Stimulated activated effector memory CD8-positive, alpha-beta T cell treated with anti-CD3 and anti-CD28 coated beads, Interleukin-12 subunit alpha, Interleukin-12 subunit beta, amount 100 ng/mL, for 72 hours (primary cell): ENCODE measurements around the gene BCL2L1.

ENCODE experiments used
- ATAC-seq: fragments of 150-1000 bp; cut with Tn5 transposase; 2 replicates; pipeline ENCODE4 v1.10.0; 2021
- DNase-seq, 2 donors: peaks; one replicate each; pipeline ENCODE4 v3.0.0; 2021 to 2022; ENCODE audit warnings: low spot score in 2 of 2
- H3K27ac Mint-ChIP-seq: one replicate; pipeline ENCODE4 v1.8.0; 2022; ENCODE audit warnings: mild to moderate bottlenecking, mixed read lengths
- H3K36me3 Mint-ChIP-seq: one replicate; pipeline ENCODE4 v1.8.0; 2022; ENCODE audit warnings: mild to moderate bottlenecking, mixed read lengths
- H3K4me1 Mint-ChIP-seq: one replicate; pipeline ENCODE4 v1.8.0; 2022; ENCODE audit warnings: mixed read lengths
- H3K4me3 Mint-ChIP-seq: one replicate; pipeline ENCODE4 v1.8.0; 2022; ENCODE audit warnings: mild to moderate bottlenecking, mixed read lengths
- H3K9me3 Mint-ChIP-seq: one replicate; pipeline ENCODE4 v1.8.0; 2022; ENCODE audit warnings: mixed read lengths

Gene BCL2L1

GRCh38 chr20:31746068-31746878, 23.6 kb upstream of the BCL2L1 start:
- no peak overlapping the region for H3K27ac Mint-ChIP-seq
- peaks cover 65% of the 10 kb centered on the region for H3K36me3 Mint-ChIP-seq

GRCh38 chr20:31740656-31741323, 18.1 kb upstream of the BCL2L1 start:
- no peaks in the 10 kb centered on the region for H3K4me1 Mint-ChIP-seq
- no peaks in the 10 kb centered on the region for H3K9me3 Mint-ChIP-seq
- ATAC-seq (no peak), DNase-seq (no peak)
- peaks cover 44% of the 10 kb centered on the region for H3K36me3 Mint-ChIP-seq
- no peak overlapping the region for H3K4me3 Mint-ChIP-seq
- H3K27ac Mint-ChIP-seq: no peak overlapping the region

More at GRCh38 chr20:31746068-31746878, 23.6 kb upstream of the BCL2L1 start:
- no peaks in the 10 kb centered on the region for H3K4me1 Mint-ChIP-seq
- ATAC-seq (peak; percentile 42), DNase-seq (no peak)
- no peaks in the 10 kb centered on the region for H3K9me3 Mint-ChIP-seq
- H3K4me3 Mint-ChIP-seq: no peak overlapping the region

GRCh38 chr20:31740208-31740607, 17.5 kb upstream of the BCL2L1 start:
- H3K36me3 Mint-ChIP-seq: peaks cover 38% of the 10 kb centered on the region
- H3K4me3 Mint-ChIP-seq: no peak overlapping the region
- DNase-seq: no peak
- peak; percentile 81 for ATAC-seq
- no peaks in the 10 kb centered on the region for H3K4me1 Mint-ChIP-seq
- no peaks in the 10 kb centered on the region for H3K9me3 Mint-ChIP-seq
- H3K27ac Mint-ChIP-seq: no peak overlapping the region

GRCh38 chr20:31739550-31739977, 16.9 kb upstream of the BCL2L1 start:
- no peak overlapping the region for H3K4me3 Mint-ChIP-seq
- H3K27ac Mint-ChIP-seq: no peak overlapping the region
- no peaks in the 10 kb centered on the region for H3K4me1 Mint-ChIP-seq
- peaks cover 31% of the 10 kb centered on the region for H3K36me3 Mint-ChIP-seq
- ATAC-seq: peak; percentile 3
- no peak for DNase-seq
- H3K9me3 Mint-ChIP-seq: no peaks in the 10 kb centered on the region

GRCh38 chr20:31738729-31739549, 16.3 kb upstream of the BCL2L1 start, which contains the start of gene TPX2:
Gene TPX2, plus strand, starts transcription at chr20:31739290. Its CDS starts 18,187 bp downstream, at chr20:31757477.
- peak; percentile 94 for ATAC-seq
- Mint-ChIP-seq H3K4me1 (no peaks in the 10 kb centered on the region), H3K4me3 (no peak within 1 kb of the TSS), H3K27ac (no peak within 1 kb of the TSS), H3K36me3 (peaks cover 25% of the 10 kb centered on the region), H3K9me3 (no peaks in the 10 kb centered on the region)
- DNase-seq: peak; percentile 51 to 89

- H3K4me1 Mint-ChIP-seq: no peaks in the 10 kb centered on the region
- no peaks in the 10 kb centered on the region for H3K9me3 Mint-ChIP-seq
- no peak for DNase-seq
- no peak for ATAC-seq
- no peak overlapping the region for H3K4me3 Mint-ChIP-seq
- H3K27ac Mint-ChIP-seq: no peak overlapping the region
- H3K36me3 Mint-ChIP-seq: no peaks in the 10 kb centered on the region
These were observed 8.7 kb upstream of the BCL2L1 start for GRCh38 chr20:31731321-31731717.

GRCh38 chr20:31723319-31724078, 831 bp upstream of the BCL2L1 start:
- Mint-ChIP-seq H3K4me3 (peak overlapping the region; percentile 96), H3K4me1 (peaks cover 6% of the 10 kb centered on the region), H3K27ac (peak overlapping the region; percentile 97), H3K36me3 (peaks cover 47% of the 10 kb centered on the region), H3K9me3 (no peaks in the 10 kb centered on the region)
- DNase-seq (peak; percentile 97 to 99), ATAC-seq (peak; percentile 93)

GRCh38 chr20:31723069-31723318, 326 bp upstream of the BCL2L1 start:
- no peak for DNase-seq
- peak overlapping the region; percentile 96 for H3K4me3 Mint-ChIP-seq
- H3K4me1 Mint-ChIP-seq: peaks cover 7% of the 10 kb centered on the region
- H3K27ac Mint-ChIP-seq: peak overlapping the region; percentile 97
- H3K36me3 Mint-ChIP-seq: peaks cover 52% of the 10 kb centered on the region
- no peaks in the 10 kb centered on the region for H3K9me3 Mint-ChIP-seq
- no peak for ATAC-seq

GRCh38 chr20:31721408-31722256, 1.0 kb downstream of the BCL2L1 start:
- peaks cover 66% of the 10 kb centered on the region for H3K36me3 Mint-ChIP-seq
- peaks cover 20% of the 10 kb centered on the region for H3K4me1 Mint-ChIP-seq
- peak overlapping the region; percentile 97 for H3K27ac Mint-ChIP-seq
- peak overlapping the region; percentile 96 for H3K4me3 Mint-ChIP-seq
- H3K9me3 Mint-ChIP-seq: no peaks in the 10 kb centered on the region
- ATAC-seq (no peak), DNase-seq (peak in 1 of 2 donors; percentile 67)

GRCh38 chr20:31720486-31721407, 1.9 kb downstream of the BCL2L1 start:
- H3K9me3 Mint-ChIP-seq: no peaks in the 10 kb centered on the region
- H3K4me3 Mint-ChIP-seq: peak overlapping the region; percentile 96
- peak overlapping the region; percentile 97 for H3K27ac Mint-ChIP-seq
- H3K36me3 Mint-ChIP-seq: peaks cover 74% of the 10 kb centered on the region
- DNase-seq (peak in 1 of 2 donors; percentile 66), ATAC-seq (no peak)
- peaks cover 29% of the 10 kb centered on the region for H3K4me1 Mint-ChIP-seq

GRCh38 chr20:31719644-31720485, 2.8 kb downstream of the BCL2L1 start:
- peaks cover 83% of the 10 kb centered on the region for H3K36me3 Mint-ChIP-seq
- ATAC-seq (no peak), DNase-seq (no peak)
- H3K4me3 Mint-ChIP-seq: peak overlapping the region; percentile 96
- peak overlapping the region; percentile 97 for H3K27ac Mint-ChIP-seq
- peaks cover 38% of the 10 kb centered on the region for H3K4me1 Mint-ChIP-seq
- H3K9me3 Mint-ChIP-seq: no peaks in the 10 kb centered on the region

GRCh38 chr20:31718952-31719643, 3.6 kb downstream of the BCL2L1 start:
- no peaks in the 10 kb centered on the region for H3K9me3 Mint-ChIP-seq
- H3K4me3 Mint-ChIP-seq: peak overlapping the region; percentile 96
- peak overlapping the region; percentile 97 for H3K27ac Mint-ChIP-seq
- DNase-seq (no peak), ATAC-seq (no peak)
- H3K36me3 Mint-ChIP-seq: peaks cover 91% of the 10 kb centered on the region
- peaks cover 45% of the 10 kb centered on the region for H3K4me1 Mint-ChIP-seq
